T-cell (primary cell): Measurements from ENCODE around the gene B4GALNT4. TPM values are rescaled to one million over a fixed set of nuclear protein-coding genes. Genes with fewer than 3 reads are reported as not detected.

Experiments
- ATAC-seq, 4 experiments: fragments of 200-7000 bp in 3 of 4; fragments of 150-1000 bp in 1 of 4; cut with Tn5 transposase; replicated peaks in 1 of 4; 1 replicate in 3 of 4; 2 replicates in 1 of 4; pipeline ENCODE4 v1.10.0; 2021; ENCODE audit warnings: moderate library complexity in 3 of 4, mild to moderate bottlenecking in 2 of 4, moderate number of reproducible peaks in 1 of 4
- CTCF ChIA-PET, 2 donors: fragments of 300-600 bp; sonication (Branson Sonifier 250); formaldehyde crosslinking; loops; one replicate each; lab custom pipeline; 2022; ENCODE audit warnings: antibody characterized with exemption in 2 of 2; lab: Charles Lee
- POLR2A ChIA-PET, 2 donors: fragments of 300-600 bp; sonication (Branson Sonifier 250); formaldehyde crosslinking; loops; one replicate each; lab custom pipeline; 2022; ENCODE audit warnings: antibody characterized with exemption in 2 of 2; lab: Charles Lee
- DNase-seq, 35 experiments: peaks; one replicate each; pipeline versions ENCODE4 v3.0.0 to v3.0.0-alpha.2; 2013 to 2023
- H3K27ac ChIP-seq: one replicate; pipeline ENCODE4 v1.5.1; 2013; ENCODE audit warnings: low read length
- H3K27me3 ChIP-seq, 2 experiments: replicated peaks in 1 of 2; 1 replicate in 1 of 2; 2 replicates in 1 of 2; pipeline versions ENCODE4 v1.6.1 to v1.7.0; 2013; ENCODE audit warnings: low read length in 1 of 2, mixed read lengths in 1 of 2; ENCODE audit not compliant: control insufficient read depth in 2 of 2, insufficient read depth in 2 of 2; ENCODE audit errors: extremely low read depth in 1 of 2
- H3K36me3 ChIP-seq, 2 donors: 1 replicate in 1 of 2; 2 replicates in 1 of 2; pipeline versions ENCODE4 v1.6.1 to v1.7.0; 2013; ENCODE audit warnings: low read length in 1 of 2; ENCODE audit not compliant: control insufficient read depth in 2 of 2, insufficient read depth in 1 of 2; ENCODE audit errors: extremely low read depth in 1 of 2
- H3K4me1 ChIP-seq, 2 experiments: 1 replicate in 1 of 2; 2 replicates in 1 of 2; pipeline versions ENCODE4 v1.6.1 to v1.7.0; 2013; ENCODE audit warnings: low read length in 2 of 2, mixed read lengths in 1 of 2; ENCODE audit not compliant: insufficient read depth in 2 of 2, control insufficient read depth in 1 of 2; ENCODE audit errors: extremely low read depth in 1 of 2
- H3K4me3 ChIP-seq, 2 donors: 1 replicate in 1 of 2; 2 replicates in 1 of 2; pipeline versions ENCODE4 v1.5.1 to v1.7.0; 2013; ENCODE audit warnings: mild to moderate bottlenecking in 2 of 2, low read length in 1 of 2, moderate library complexity in 1 of 2; ENCODE audit not compliant: control insufficient read depth in 1 of 2; ENCODE audit errors: extremely low read depth in 1 of 2
- H3K9me3 ChIP-seq: 2 replicates; pipeline ENCODE4 v1.7.0; 2013
- H3K27ac Mint-ChIP-seq, 2 donors: one replicate each; pipeline ENCODE4 v1.8.0; 2020 to 2021; ENCODE audit warnings: mild to moderate bottlenecking in 2 of 2, mixed read lengths in 2 of 2
- H3K27me3 Mint-ChIP-seq, 2 donors: one replicate each; pipeline ENCODE4 v1.8.0; 2021 to 2022; ENCODE audit warnings: mixed read lengths in 2 of 2
- H3K36me3 Mint-ChIP-seq: one replicate; pipeline ENCODE4 v1.8.0; 2021; ENCODE audit warnings: mixed read lengths
- H3K4me1 Mint-ChIP-seq, 3 donors: one replicate each; pipeline ENCODE4 v1.8.0; 2020 to 2022; ENCODE audit warnings: mixed read lengths in 3 of 3, mild to moderate bottlenecking in 1 of 3
- H3K4me3 Mint-ChIP-seq, 3 donors: one replicate each; pipeline ENCODE4 v1.8.0; 2020 to 2022; ENCODE audit warnings: mild to moderate bottlenecking in 3 of 3, mixed read lengths in 3 of 3, moderate library complexity in 3 of 3
- H3K9me3 Mint-ChIP-seq, 3 donors: one replicate each; pipeline ENCODE4 v1.8.0; 2020 to 2022; ENCODE audit warnings: mixed read lengths in 3 of 3
- WGBS: methylation state at CpG from one replicate; pipeline ENCODE4 v1.1.5; 2013; ENCODE audit warnings: missing lambda C conversion rate; ENCODE audit not compliant: insufficient coverage; 5-methylcytosine and 5-hydroxymethylcytosine counted together
- total RNA-seq, 35 experiments: library from RNA in 6 of 35; stranded (reverse) in 6 of 35; fragments of 120-200 nt in 1 of 35; gene quantifications; one replicate each; pipeline versions ENCODE4 v1.2.1 to v1.2.4 and lab custom pipeline; 2013 to 2026

B4GALNT4 gene
- total RNA-seq, 5 donors from 2014 or later (not counting 1 experiment from before 2014, with no cell fraction given) = 1.7 to 5.6 (median 2.8) TPM

DNA sequence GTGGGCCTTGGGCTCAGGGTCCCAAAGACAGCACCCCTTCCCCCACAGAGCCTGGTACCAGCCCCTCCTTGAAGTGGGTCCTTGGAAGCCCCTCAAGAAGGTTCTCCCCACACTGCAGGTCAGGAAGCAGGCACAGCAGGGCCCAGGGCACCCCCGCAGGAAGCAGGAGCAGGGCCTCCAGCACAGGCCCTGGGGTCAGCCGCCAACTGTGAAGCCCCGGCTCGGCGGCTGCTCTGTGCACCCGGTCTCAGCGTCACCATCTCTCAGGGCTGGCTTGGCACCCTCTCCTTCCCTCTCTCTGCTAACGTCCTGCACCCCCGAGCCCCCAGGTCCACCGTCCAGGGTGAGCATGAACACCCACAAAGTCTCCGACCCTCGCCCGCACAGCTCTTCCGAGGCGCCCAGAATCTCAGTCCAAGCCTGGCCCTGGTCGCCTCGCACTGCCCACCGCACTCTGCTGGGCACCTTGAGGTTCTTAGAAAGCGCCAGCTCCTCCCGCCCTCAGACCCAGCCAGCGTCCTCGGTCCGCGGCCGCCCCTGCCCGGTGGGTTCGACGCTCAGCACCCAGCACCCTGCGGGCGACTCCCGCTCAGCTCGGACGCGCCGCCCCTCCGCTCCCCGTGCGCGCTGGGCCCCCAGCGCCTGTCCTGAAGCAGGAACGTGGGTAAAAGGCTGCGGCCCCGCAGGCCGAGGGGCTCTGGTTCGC lies 46.9 kb downstream of the B4GALNT4 start:
- Mint-ChIP-seq H3K4me1 (peaks cover 21 to 29% (median 28%) of the 10 kb centered on the region in 3 donors), H3K9me3 (no peaks in the 10 kb centered on the region), H3K36me3 (no peaks in the 10 kb centered on the region), H3K27me3 (no peaks in the 10 kb centered on the region), H3K4me3 (peak overlapping the region; percentile 91 to 100 (median 96)), H3K27ac (peak overlapping the region; percentile 95)
- Histone ChIP-seq H3K27ac (peak overlapping the region; percentile 66), H3K4me3 (peak overlapping the region; percentile 64 to 90), H3K4me1 (peaks cover 12 to 47% of the 10 kb centered on the region in 2 experiments), H3K36me3 (no peaks in the 10 kb centered on the region), H3K9me3 (no peaks in the 10 kb centered on the region), H3K27me3 (no peaks in the 10 kb centered on the region)
- DNase-seq (peak in 2 of 35 experiments; percentile 14 to 38), ATAC-seq (peak in 1 of 4 experiments; percentile 2)
- ChIA-PET POLR2A (no interaction called here), CTCF (interaction anchor here in 1 of 2 donors (1.2 kb wide), 1 partner anchor 9 kb away, joined by 5 read pairs; no protein-coding TSS in a partner anchor)
- WGBS = 2% methylated on average over 43 of the region's 45 CpGs

DNA sequence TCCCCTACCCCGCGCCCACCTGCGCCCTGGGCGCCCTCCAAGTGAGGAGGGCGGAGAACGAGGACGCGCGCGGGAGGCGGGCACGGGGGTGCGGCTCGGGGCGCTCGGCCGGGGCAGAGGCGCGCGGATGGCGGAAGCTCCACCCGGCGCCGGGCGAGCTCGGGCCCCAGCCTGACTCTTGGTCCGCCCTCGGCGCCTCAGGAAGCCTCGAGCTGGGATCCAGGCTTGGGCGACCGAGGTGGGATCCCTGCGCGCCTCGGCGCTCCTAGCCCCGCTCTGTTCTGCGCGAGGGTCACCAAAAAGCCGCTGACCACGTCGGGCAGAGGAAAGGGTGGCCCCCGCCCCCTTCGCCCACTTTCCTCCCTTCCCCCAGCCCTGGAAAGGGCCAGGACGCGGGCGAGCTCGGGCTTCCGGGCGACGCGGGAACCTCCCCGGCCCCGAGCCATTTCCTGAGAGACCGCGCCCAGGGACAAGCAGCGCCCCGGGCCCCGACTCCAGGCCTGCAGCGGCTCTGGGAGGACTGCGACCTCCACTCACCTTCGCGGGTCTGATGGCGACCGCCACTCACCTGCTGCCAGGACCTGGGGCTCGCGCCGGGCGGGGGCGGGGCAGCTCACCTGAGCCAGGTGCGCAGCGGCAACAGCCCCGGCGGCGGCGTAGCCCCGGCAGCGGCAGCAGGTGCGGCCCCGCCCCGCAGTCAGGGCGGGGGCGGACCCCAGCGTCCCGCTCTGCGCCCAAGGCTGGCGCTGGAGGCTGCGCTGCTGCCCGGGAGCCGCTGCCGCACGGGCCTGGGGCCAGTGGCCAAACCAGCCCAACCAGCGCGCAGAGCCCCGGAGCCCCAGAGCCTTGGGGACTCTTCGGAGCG lies 47.7 kb downstream of the B4GALNT4 start:
- Mint-ChIP-seq H3K4me3 (peak overlapping the region; percentile 91 to 100 (median 96)), H3K36me3 (no peaks in the 10 kb centered on the region), H3K27ac (peak overlapping the region in 1 of 2 donors; percentile 95), H3K27me3 (no peaks in the 10 kb centered on the region), H3K9me3 (no peaks in the 10 kb centered on the region), H3K4me1 (peaks cover 21 to 29% (median 28%) of the 10 kb centered on the region in 3 donors)
- H3K9me3 ChIP-seq = no peaks in the 10 kb centered on the region
- H3K27me3 ChIP-seq = no peaks in the 10 kb centered on the region
- POLR2A ChIA-PET = no interaction called here
- peaks cover 12 to 43% of the 10 kb centered on the region in 2 experiments for H3K4me1 ChIP-seq
- peak overlapping the region; percentile 64 to 90 for H3K4me3 ChIP-seq
- peak overlapping the region; percentile 68 for H3K27ac ChIP-seq
- DNase-seq (peak in 12 of 35 experiments; percentile 20 to 65 (median 42)), ATAC-seq (peak; percentile 17 to 44 (median 28))
- CTCF ChIA-PET = interaction anchor here in 1 of 2 donors (1.2 kb wide), 1 partner anchor 10 kb away, joined by 5 read pairs; no protein-coding TSS in a partner anchor
- H3K36me3 ChIP-seq = no peaks in the 10 kb centered on the region
- 1% methylated on average over 97 of the region's 97 CpGs for WGBS

DNA sequence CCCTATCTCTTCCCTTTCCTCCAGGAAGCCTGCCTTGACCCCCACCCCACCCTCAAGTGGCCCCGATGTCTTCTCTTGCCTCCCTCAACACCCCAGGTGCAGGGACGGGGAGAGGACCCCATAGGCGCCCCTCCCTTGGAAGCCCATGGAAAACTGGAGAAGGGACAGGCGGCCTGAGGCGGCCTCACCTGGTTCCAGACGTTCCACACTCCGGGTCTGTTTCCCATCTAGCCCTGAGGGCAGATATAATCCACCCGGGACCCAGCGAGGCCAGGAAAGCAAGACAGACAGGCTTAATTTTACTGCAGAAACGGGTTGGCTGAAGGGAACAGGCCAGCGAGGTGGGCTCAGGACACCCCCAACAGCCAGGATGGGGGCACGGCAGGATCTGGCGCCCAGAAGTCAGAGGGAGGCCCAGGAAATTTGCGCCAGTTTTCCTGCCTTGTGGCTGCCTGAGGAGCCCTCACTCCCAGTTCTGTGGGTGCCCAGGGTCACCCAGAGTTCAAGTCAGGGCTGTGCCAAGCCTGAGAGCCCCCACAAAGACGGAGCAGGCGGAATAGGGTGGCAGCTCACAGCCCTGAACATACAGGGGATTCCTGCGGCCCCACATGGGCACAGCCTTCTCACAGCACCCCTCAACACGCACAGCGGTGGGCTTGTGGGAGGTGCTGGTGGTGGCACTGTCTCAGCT lies 48.5 kb downstream of the B4GALNT4 start:
- Mint-ChIP-seq H3K36me3 (no peaks in the 10 kb centered on the region), H3K4me3 (peak overlapping the region; percentile 64 to 100 (median 73)), H3K4me1 (peaks cover 19 to 26% (median 25%) of the 10 kb centered on the region in 3 donors), H3K27me3 (no peaks in the 10 kb centered on the region), H3K27ac (peak overlapping the region; percentile 61 to 77), H3K9me3 (no peaks in the 10 kb centered on the region)
- H3K4me3 ChIP-seq = peak overlapping the region in 1 of 2 donors; percentile 64
- H3K27ac ChIP-seq = no peak overlapping the region
- H3K9me3 ChIP-seq = no peaks in the 10 kb centered on the region
- POLR2A ChIA-PET = no interaction called here
- CTCF ChIA-PET = interaction anchor here in 1 of 2 donors (1.2 kb wide), 1 partner anchor 11 kb away, joined by 5 read pairs; no protein-coding TSS in a partner anchor
- H3K4me1 ChIP-seq = peaks cover 10 to 39% of the 10 kb centered on the region in 2 experiments
- ATAC-seq = no peak
- no peaks in the 10 kb centered on the region for H3K27me3 ChIP-seq
- DNase-seq = peak in 2 of 35 experiments; percentile 2
- no peaks in the 10 kb centered on the region for H3K36me3 ChIP-seq
- WGBS = 91% methylated on average over 14 of the region's 19 CpGs

DNA sequence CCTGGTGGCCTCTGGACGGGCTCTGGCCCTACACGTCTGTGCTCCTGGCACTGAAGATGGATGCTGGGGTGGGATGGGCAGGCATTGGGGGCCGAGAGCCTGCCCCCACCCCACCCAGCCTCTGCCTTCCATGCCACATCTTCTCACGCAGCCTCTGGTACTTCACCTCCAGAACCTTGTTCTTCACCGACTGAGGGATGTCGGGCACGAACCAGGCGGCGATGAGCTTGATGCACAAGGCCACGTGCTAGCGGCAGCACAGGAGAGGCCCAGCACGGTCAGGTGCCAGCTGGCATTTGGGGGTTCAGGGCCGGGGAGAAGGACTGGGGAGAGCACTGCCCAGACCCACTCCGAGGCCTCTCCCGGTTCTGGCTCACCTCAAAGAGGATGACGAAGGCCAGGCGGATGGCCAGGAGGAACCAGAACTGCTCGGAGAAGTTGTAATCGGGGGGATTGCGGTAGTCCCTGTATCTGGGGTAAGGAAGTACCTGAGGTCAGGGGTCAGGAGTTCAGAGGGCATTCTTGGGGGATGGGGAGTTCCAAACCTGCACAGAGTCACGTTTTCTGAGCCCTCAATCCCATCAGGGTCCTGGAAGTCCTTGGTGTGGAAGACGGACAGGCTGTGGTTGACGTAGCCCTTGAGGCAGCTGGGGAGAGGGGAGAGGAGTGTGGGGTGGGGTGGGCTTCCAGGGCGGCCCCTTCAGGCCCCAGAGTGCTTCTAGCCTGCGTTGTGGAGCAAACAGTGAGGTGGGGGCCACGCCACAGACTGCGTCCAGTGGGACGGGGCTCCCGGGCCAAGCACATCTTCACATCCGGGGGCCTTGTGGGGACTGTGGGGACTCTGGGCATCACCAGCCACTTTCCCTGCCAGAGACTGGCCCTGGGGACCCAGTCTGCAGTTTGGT lies 49.3 kb downstream of the B4GALNT4 start:
- ChIA-PET POLR2A (no interaction called here), CTCF (interaction anchor here in 1 of 2 donors (0.5 kb wide), 1 partner anchor 169 kb away, joined by 3 read pairs; no protein-coding TSS in a partner anchor)
- ATAC-seq = no peak
- Mint-ChIP-seq H3K4me3 (peak overlapping the region in 2 of 3 donors; percentile 31 to 100), H3K9me3 (no peaks in the 10 kb centered on the region), H3K27ac (no peak overlapping the region), H3K27me3 (no peaks in the 10 kb centered on the region), H3K36me3 (no peaks in the 10 kb centered on the region), H3K4me1 (peaks cover 11 to 20% (median 18%) of the 10 kb centered on the region in 3 donors)
- Histone ChIP-seq H3K9me3 (no peaks in the 10 kb centered on the region), H3K4me3 (no peak overlapping the region), H3K4me1 (peaks cover 2 to 31% of the 10 kb centered on the region in 2 experiments), H3K27me3 (no peaks in the 10 kb centered on the region), H3K36me3 (no peaks in the 10 kb centered on the region), H3K27ac (no peak overlapping the region)
- 92% methylated on average over 28 of the region's 30 CpGs for WGBS
- peak in 2 of 35 experiments; percentile 3 to 8 for DNase-seq

DNA sequence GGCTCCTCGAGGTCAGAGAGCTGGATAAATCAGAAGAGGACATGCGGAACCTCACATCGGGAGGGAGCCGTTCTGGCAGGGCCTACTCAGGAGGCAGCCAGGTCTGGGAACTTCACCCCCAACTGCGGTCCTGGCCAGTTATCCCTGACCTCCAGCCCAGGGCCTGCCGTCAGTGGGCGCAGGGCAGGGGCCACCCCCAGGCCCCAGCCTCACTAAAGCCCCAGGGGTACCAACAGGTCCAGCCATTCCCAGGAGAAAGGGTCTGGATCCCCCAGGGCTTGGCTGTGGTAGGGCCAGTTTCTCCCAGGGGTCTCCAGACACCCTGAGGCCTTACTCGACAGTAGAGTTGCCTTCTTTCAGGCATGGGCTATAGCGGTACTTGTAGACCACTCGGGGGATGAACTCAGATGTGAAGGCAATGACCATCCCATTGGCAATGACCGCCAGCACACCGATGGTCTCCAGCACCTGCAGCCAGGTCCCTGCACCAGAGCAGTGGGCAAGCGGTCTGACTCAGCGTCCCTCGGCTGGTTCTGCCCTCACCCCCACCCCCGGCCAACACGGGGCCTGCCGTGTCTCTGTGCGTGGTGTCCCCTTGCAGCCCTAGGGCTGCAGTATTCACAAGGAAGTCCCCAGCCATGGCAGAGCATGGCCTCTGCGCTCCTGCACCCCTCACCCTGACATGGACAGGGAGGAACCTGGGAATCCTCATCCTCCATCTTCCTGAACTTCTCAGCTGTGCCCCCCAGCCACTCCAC lies 50.1 kb downstream of the B4GALNT4 start:
- Histone ChIP-seq H3K27me3 (no peaks in the 10 kb centered on the region), H3K4me3 (no peak overlapping the region), H3K4me1 (peaks cover 0 to 23% of the 10 kb centered on the region in 2 experiments), H3K9me3 (no peaks in the 10 kb centered on the region), H3K36me3 (no peaks in the 10 kb centered on the region), H3K27ac (no peak overlapping the region)
- WGBS = 97% methylated on average over 20 of the region's 20 CpGs
- peaks cover 2% of the 10 kb centered on the region for H3K36me3 Mint-ChIP-seq
- ATAC-seq (no peak), DNase-seq (peak in 1 of 35 experiments; percentile 0)
- H3K4me3 Mint-ChIP-seq = peak overlapping the region in 1 of 3 donors; percentile 24
- H3K27me3 Mint-ChIP-seq = no peaks in the 10 kb centered on the region
- H3K27ac Mint-ChIP-seq = no peak overlapping the region
- peaks cover 5 to 17% (median 16%) of the 10 kb centered on the region in 3 donors for H3K4me1 Mint-ChIP-seq
- ChIA-PET POLR2A (no interaction called here), CTCF (no interaction called here)
- no peaks in the 10 kb centered on the region for H3K9me3 Mint-ChIP-seq
